CD4-positive, alpha-beta T cell treated with Interleukin-6 for 4 hours (primary cell): ENCODE results near the gene SERINC3.
"Not testable (repeated sequence)": the region's sequence is repeated elsewhere in the genome, so short reads cannot be mapped to it uniquely, and the experiment has no call there.

ENCODE experiments used
- DNase-seq: peaks from one replicate; pipeline ENCODE4 v3.0.0-alpha.2; 2020; ENCODE audit warnings: mixed read lengths

Gene SERINC3

DNA sequence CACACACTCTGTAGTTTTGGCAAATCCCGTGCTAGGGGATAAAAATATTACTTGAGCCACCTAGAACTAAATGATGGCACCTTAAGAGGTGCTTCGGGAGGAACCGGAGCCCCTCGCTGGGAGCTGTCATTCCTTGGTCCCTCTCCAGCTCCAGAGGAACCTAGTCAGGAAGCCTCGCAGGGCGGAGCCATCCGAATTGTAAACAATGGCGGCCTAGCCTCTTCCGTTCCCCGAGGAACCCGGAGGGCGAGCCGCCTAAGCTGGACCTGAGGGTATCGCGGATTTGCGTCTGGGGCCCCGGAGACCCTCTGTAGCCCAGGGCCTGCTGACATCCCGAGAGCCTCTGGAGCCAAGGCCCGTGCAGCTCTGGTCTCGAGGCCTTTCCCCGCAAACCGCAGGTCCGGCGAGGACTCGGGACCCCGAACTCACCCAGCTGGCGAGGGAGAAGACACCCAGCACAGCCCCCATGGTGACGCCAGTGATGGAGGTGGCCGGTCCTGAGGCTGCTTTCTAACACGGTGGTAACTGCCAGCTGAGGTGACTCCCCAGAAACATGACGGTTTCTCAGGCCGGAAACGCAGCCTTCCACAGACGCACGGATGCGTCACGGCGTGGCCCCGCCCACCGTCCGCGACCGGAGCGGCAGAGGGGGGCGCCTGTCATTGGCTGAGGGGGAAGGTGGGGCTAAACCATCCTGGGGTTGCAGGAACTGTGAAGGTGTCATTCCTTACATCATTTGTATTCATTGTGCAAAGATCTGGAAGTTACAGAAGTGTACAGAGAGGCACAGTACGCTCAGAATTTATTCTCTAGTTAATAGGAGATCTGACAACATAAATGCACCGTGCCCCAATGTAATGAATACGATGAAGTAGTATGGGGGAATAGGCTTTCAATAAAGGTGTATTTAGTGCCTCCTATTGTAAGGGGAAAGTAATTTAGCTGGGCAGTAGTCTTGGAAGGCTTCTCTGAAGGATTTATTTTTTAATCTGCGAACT, at the start of gene SERINC3:
Gene SERINC3, minus strand, starts transcription at position 587 of the 998 bp plus-strand sequence. Its CDS starts 119 bp downstream, at position 468.
- peak; percentile 97 for DNase-seq

- peak; percentile 3 for DNase-seq
These were observed 49.6 kb upstream of the SERINC3 start for GRCh38 chr20:44571362-44571988.

DNA sequence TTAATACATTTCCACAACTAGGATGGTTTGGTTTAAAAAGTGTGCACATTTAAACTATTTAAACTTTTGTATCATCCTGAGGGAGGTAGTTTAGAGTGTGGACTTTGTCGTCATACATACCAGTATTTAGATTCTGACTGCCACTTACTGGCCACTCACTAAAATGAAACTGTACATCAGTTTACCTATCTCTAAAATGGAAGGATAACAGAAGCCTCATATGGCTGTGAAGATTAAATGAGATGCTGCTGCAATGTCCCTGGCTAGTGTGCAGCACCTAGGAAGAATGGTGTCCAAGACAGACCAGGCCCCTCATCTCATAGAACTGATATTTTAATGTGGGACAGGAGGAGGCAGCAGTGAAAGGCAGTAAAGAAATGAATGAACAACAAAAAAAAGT, 48.5 kb upstream of the SERINC3 start:
- no peak for DNase-seq

DNA sequence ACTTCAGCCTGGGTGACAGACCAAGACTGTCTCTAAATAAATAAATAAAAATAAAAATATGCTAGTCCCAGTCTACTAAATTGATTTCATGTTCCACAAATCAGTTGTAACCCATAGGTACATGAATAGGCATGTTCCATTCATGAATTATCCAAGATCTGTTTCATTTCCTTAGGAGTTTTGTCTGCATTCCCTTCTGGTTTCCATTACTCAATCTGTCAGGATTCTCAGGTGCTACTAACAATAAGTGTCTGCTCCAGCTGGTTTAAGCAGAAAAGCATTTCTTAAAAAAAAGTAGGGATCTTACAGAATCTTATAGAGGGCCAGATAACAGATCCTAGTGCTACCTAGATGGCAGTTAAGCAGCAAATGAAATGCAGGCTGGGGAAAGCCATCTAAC, 44.9 kb upstream of the SERINC3 start:
- no peak for DNase-seq

DNA sequence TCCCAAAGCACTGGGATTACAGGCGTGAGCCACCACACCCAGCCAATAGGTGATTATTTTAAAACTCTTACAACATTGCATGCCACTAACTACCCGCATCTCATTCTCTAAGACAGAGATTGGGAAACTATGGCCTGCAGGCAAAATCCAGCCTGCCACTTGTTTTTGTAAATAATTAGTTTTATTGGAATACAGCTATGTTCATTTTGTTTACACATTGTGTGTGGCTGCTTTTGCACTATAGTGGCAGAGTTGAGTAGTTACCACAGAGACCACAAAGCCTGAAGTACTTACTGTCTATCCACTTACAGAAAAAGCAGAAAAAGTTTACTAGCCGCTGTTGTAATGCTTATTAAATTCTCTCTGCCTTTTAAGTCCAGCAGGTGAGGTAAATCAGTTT, 44.1 kb upstream of the SERINC3 start:
- no peak for DNase-seq

DNA sequence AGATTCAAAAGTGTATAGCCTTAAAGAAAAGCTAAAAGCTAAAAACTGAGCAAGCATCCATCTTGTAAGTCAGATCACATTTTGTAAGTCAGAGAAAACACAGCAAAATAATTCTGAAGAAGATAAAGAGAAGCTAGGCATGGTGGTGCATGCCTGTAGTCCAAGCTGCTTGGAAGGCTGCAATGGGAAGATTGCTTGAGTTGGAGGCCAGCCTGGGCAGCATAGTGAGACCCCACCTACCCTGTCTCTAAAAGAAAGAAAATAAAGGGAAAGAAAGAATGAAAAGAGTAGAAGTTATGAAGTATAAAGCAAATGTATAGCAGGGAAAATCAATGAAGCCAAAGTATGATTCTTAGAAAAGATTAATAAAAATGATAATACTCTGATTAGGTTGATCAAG, 40.0 kb upstream of the SERINC3 start:
- DNase-seq = no peak

- DNase-seq = not testable (repeated sequence)
These were observed 38.9 kb upstream of the SERINC3 start for GRCh38 chr20:44560818-44561217.

GRCh38 chr20:44560229-44560628, 38.4 kb upstream of the SERINC3 start:
- no peak for DNase-seq

- no peak for DNase-seq
These were observed 37.4 kb upstream of the SERINC3 start for GRCh38 chr20:44559302-44559701.

DNA sequence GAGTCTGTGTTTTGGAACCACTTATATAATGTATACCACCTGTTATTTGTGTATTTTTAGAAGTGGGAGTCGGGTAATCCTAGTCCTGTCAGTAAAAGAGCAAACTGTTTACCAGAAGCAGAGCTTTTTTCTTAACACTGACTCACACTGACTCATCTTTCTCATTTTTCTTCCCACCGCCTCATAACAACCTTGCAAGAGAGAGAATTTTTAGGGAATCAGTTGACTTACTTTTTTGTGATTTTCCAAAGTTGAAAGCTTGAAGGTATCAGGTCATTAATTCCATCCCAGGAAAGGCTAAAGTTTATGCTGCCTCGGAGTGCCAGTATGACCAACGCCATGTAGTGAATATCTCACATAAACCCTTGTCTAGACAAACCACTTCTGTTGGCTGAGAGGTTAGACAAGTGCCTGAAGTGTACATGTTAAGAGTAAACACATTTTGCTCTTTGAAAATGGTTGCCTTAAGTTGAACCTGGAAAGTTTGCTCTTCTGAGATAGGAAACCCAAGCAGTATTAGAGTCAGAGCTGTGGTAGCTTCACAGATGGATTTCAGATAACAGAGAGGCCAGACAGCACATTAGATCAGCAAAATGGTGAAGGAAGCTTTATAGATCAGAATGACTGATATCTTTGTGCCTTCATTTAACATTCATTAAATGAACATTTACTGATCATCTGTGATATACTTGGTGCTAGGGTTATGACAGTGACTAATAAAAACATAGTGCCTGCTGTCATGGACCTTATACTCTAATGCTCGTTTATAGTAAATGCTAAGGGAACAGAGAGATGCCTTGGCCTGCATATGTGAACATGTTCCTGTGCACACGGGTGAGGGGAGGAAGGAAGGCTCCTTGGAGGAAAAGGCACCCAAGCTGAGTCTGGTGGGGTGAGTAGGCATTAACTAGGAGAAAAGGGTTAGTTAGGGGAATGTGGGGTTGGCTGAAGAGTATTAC, 31.4 kb upstream of the SERINC3 start:
- DNase-seq = no peak

- DNase-seq = no peak
These were observed 30.7 kb upstream of the SERINC3 start for GRCh38 chr20:44552568-44552949.

DNA sequence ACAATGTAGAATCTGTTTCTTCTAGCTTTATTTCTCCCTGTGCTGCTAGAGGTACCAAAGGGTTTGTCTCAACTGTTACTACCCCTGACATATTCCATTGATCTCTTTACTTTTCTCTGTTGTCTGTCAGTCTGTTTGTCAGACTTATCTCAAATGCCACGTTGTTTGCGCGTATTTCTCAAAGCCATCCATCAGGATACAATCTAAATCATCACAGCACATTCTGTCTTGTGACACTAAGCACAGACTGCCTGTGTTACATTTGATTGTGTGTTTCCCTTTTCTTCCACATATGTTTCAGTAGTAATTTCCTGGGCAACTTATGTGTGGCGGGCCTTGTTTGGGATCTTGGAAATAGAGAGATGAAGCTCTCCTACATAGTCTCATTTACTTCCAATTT, 30.2 kb upstream of the SERINC3 start:
- DNase-seq = no peak

DNA sequence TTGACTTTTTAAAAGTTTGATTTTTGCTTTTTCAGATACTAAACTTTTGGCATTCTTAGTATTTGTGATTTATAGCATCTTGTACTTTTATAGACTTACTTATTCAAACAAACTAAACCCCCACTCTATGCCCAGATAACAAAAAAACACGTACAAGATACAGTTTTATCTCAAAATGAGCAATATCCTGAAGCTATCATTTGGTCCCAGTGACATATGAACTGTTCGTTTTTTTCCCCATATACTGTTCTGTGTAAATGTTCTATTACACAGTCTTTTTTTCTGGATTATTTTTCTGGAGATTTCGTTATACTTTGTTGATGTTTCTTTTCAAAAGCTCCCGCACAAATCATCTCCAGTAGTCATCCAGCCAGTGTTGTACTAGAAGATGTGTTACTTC, 27.3 kb upstream of the SERINC3 start:
- no peak for DNase-seq

GRCh38 chr20:44547419-44547818, 25.5 kb upstream of the SERINC3 start:
- DNase-seq = no peak

- no peak for DNase-seq
These were observed 22.4 kb upstream of the SERINC3 start for GRCh38 chr20:44544263-44544662.

DNA sequence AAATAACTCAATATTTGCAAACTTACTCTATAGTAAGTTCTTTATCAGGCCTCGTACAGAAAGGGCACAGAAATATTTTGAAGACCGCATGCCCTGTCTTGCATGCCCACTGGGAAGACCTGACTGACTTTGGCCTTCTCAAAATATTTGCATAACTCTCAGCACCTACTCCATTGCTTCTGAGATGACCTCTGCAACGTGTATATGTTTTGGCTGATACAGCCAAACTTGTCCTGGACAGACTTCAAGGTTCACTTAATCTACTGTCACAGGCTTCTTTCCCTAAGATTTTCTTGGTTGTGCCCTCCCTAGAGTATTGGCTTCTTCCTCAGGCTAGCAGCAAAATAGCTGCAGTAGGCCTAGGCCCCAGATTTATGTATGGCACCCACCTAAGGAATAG, 21.5 kb upstream of the SERINC3 start:
- DNase-seq = no peak

DNA sequence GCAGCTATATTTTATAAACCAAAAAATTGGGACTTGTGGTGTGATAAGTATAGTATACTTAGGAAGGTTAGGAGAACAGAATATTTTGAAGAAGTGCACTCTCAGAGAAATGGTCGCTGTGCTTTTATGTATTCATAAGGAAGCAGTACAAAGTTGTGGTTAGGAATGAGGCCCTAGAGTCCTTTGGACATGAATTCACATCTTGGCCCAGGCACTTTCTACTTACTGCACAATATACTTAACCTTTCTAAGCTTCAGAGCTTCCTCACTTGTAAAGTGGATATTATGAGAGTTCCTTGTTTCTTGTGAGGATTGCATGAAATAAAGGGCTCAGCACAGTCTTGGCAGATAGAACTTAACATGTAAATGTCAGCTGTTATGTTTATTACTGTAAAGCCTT, 21.0 kb upstream of the SERINC3 start:
- DNase-seq = no peak

DNA sequence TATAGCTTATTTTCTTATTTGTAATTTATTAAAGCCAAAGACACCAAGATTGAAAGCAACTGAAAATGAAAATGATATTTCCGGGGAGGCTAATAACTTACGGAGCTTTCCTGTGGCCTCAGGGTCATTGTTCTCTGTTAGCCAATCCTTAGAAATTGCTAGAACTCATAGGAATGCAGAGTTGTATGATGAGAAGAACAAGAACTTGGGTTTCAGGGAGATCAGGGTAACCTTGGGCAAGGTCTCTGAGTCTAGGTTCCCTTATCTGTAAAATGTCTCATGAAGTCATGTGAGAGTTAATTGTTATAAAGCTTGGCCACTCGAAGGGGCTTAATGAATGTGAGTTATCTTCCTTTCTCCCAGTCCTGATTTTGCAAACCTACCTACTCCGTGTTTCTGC, 20.1 kb upstream of the SERINC3 start:
- DNase-seq = no peak

- no peak for DNase-seq
These were observed 19.0 kb upstream of the SERINC3 start for GRCh38 chr20:44540834-44541233.

GRCh38 chr20:44537993-44538392, 16.1 kb upstream of the SERINC3 start:
- no peak for DNase-seq

GRCh38 chr20:44536175-44536574, 14.3 kb upstream of the SERINC3 start:
- DNase-seq = no peak

- DNase-seq = no peak
These were observed 12.1 kb upstream of the SERINC3 start for GRCh38 chr20:44533928-44534327.

DNA sequence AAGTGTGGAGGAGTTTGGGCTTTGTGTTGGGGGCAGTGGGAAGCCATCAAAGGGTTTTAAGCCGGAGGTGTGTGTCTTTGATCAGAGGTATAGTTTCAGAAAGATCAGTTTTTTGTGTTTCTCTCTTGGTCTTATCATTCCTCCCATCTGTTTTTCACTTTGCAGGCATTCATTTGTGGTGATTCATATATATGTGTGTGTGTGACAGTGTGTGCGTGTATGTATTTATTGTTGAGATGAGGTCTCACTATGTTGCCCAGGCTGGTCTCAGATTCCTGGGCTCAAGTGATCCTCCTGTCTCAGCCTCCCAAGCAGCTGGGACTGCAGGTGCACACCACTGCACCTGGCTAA, 11.1 kb upstream of the SERINC3 start:
- DNase-seq = peak; percentile 46
